ENCODE data around the gene SLC47A2.

Gene SLC47A2

DNA sequence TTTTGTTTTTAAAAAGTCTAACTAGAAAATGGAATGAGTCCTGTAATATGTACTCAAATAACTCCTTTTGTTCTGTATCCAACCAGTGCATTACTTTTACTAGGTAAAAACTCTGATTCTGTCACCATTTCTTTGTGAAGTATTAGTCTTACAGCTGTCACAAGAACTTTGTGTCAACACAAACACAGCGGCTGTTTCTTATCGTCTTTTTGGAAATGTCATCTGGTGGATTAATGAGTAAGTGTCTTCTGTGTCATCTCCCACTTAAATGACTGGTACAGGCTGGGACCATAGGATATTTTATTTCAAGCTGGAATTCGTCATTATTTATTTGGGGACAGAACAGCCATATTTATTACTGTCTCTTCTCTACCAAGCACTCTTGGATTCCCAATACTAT, 86.9 kb downstream of the SLC47A2 start:
- TF ChIP-seq, protein P1, sequence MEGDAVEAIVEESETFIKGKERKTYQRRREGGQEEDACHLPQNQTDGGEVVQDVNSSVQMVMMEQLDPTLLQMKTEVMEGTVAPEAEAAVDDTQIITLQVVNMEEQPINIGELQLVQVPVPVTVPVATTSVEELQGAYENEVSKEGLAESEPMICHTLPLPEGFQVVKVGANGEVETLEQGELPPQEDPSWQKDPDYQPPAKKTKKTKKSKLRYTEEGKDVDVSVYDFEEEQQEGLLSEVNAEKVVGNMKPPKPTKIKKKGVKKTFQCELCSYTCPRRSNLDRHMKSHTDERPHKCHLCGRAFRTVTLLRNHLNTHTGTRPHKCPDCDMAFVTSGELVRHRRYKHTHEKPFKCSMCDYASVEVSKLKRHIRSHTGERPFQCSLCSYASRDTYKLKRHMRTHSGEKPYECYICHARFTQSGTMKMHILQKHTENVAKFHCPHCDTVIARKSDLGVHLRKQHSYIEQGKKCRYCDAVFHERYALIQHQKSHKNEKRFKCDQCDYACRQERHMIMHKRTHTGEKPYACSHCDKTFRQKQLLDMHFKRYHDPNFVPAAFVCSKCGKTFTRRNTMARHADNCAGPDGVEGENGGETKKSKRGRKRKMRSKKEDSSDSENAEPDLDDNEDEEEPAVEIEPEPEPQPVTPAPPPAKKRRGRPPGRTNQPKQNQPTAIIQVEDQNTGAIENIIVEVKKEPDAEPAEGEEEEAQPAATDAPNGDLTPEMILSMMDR (IDR thresholded peaks at IDR 0.05; ENCODE audit: low read depth, low read length) = no peak
- in situ Hi-C loops (cut with HindIII; ENCODE audit: low sequenced_read_pairs) = no loop called here
- no peak overlapping the region for H3K4me3 ChIP-seq (ENCODE audit: low read depth, low read length)
- no peak for DNase-seq (ENCODE audit: low read depth, low spot score)

Measured in astrocyte of the spinal cord (primary cell).